HEK293 (cell line): ENCODE data around the gene APLP2.

Experiments used
- CTCF ChIA-PET: fragments of 350-600 bp; formaldehyde crosslinking; extraction: SDS; loops from one replicate; lab custom pipeline; 2021; ENCODE audit warnings: antibody characterized with exemption; lab: Yijun Ruan, JAX
- POLR2A ChIA-PET: fragments of 300-600 bp; formaldehyde crosslinking; extraction: SDS; loops from one replicate; lab custom pipeline; 2020; ENCODE audit warnings: antibody characterized with exemption, inconsistent platforms; lab: Yijun Ruan, JAX
- H3K27ac ChIP-seq: fragments of 200-500 bp; sonication (Bioruptor generic); 2 replicates; pipeline ENCODE4 v1.5.1; 2014; ENCODE audit warnings: low read depth, low read length, control low read depth, inconsistent platforms; ENCODE audit errors: extremely low read depth
- H3K36me3 ChIP-seq, 2 experiments: fragments of 200-500 bp in 1 of 2; sonication (Bioruptor generic) in 1 of 2; 1 replicate in 1 of 2; 2 replicates in 1 of 2; pipeline ENCODE4 v1.5.1; 2014 to 2017; ENCODE audit warnings: inconsistent platforms in 2 of 2, low read length in 2 of 2; ENCODE audit not compliant: control insufficient read depth in 2 of 2, insufficient read depth in 1 of 2
- H3K4me1 ChIP-seq: fragments of 200-500 bp; sonication (Bioruptor generic); 2 replicates; pipeline ENCODE4 v1.5.1; 2014; ENCODE audit warnings: mild to moderate bottlenecking, low read length, inconsistent platforms; ENCODE audit not compliant: control insufficient read depth, insufficient read depth
- H3K4me3 ChIP-seq: 2 replicates; pipeline ENCODE4 v1.5.1; 2011; ENCODE audit warnings: low read depth, mild to moderate bottlenecking, control low read depth, low read length, moderate library complexity
- H3K9me3 ChIP-seq: fragments of 200-500 bp; sonication (Bioruptor generic); 2 replicates; pipeline ENCODE4 v1.5.1; 2014; ENCODE audit warnings: low read depth, low read length, inconsistent platforms; ENCODE audit not compliant: control insufficient read depth, insufficient read depth
- ZBTB44 ChIP-seq: fragments of 450-650 bp; IDR thresholded peaks from 2 replicates; pipeline ENCODE4 v1.5.1; 2018; ENCODE audit warnings: missing biosample characterization, mild to moderate bottlenecking, missing genetic modification characterization
- ZEB2 ChIP-seq: fragments of 450-650 bp; formaldehyde crosslinking; IDR thresholded peaks from 2 replicates; pipeline ENCODE4 v1.5.1; 2016; ENCODE audit warnings: missing biosample characterization, missing genetic modification characterization
- ZNF169 ChIP-seq: fragments of 450-650 bp; formaldehyde crosslinking; IDR thresholded peaks from 2 replicates; pipeline ENCODE4 v1.5.1; 2016; ENCODE audit warnings: missing biosample characterization, missing genetic modification characterization
- ZNF211 ChIP-seq: fragments of 450-650 bp; formaldehyde crosslinking; IDR thresholded peaks from 2 replicates; pipeline ENCODE4 v1.5.1; 2016; ENCODE audit warnings: low read depth, missing biosample characterization, missing genetic modification characterization
- ZNF362 ChIP-seq: fragments of 450-650 bp; formaldehyde crosslinking; IDR thresholded peaks from 2 replicates; pipeline ENCODE4 v1.5.1; 2016; ENCODE audit warnings: missing biosample characterization, missing genetic modification characterization
- ZNF548 ChIP-seq: fragments of 450-650 bp; formaldehyde crosslinking; IDR thresholded peaks from 2 replicates; pipeline ENCODE4 v1.5.1; 2016; ENCODE audit warnings: missing biosample characterization, missing genetic modification characterization
- ZNF560 ChIP-seq: fragments of 450-650 bp; formaldehyde crosslinking; IDR thresholded peaks from 2 replicates; pipeline ENCODE4 v1.5.1; 2017; ENCODE audit warnings: missing biosample characterization, missing genetic modification characterization, borderline replicate concordance
- ZNF660 ChIP-seq: fragments of 450-650 bp; IDR thresholded peaks from 2 replicates; pipeline ENCODE4 v1.5.1; 2018; ENCODE audit warnings: missing biosample characterization, mild to moderate bottlenecking, missing genetic modification characterization
- ZNF747 ChIP-seq: fragments of 450-650 bp; formaldehyde crosslinking; IDR thresholded peaks from 2 replicates; pipeline ENCODE4 v1.5.1; 2016; ENCODE audit warnings: missing biosample characterization, missing genetic modification characterization
- ZNF777 ChIP-seq: fragments of 450-650 bp; formaldehyde crosslinking; IDR thresholded peaks from 2 replicates; pipeline ENCODE4 v1.5.1; 2017; ENCODE audit warnings: missing biosample characterization, missing genetic modification characterization, borderline replicate concordance
- ZNF791 ChIP-seq: fragments of 450-650 bp; formaldehyde crosslinking; IDR thresholded peaks from 2 replicates; pipeline ENCODE4 v1.5.1; 2016; ENCODE audit warnings: missing biosample characterization, missing genetic modification characterization
- ZSCAN16 ChIP-seq: fragments of 450-650 bp; formaldehyde crosslinking; IDR thresholded peaks from 2 replicates; pipeline ENCODE4 v1.5.1; 2016; ENCODE audit warnings: missing biosample characterization, missing genetic modification characterization
- ZSCAN5A ChIP-seq: fragments of 450-650 bp; formaldehyde crosslinking; IDR thresholded peaks from 2 replicates; pipeline ENCODE4 v1.5.1; 2016; ENCODE audit warnings: missing biosample characterization, missing genetic modification characterization
- TF ChIP-seq, protein P1 (sequence below): fragments of 450-650 bp; formaldehyde crosslinking; IDR thresholded peaks from 2 replicates; pipeline ENCODE4 v1.5.1; 2016; ENCODE audit warnings: missing biosample characterization, missing genetic modification characterization, low read depth
- TF ChIP-seq, protein P2 (sequence below): fragments of 450-650 bp; formaldehyde crosslinking; IDR thresholded peaks from 2 replicates; pipeline ENCODE4 v1.5.1; 2016; ENCODE audit warnings: missing biosample characterization, missing genetic modification characterization, borderline replicate concordance

APLP2 gene

DNA sequence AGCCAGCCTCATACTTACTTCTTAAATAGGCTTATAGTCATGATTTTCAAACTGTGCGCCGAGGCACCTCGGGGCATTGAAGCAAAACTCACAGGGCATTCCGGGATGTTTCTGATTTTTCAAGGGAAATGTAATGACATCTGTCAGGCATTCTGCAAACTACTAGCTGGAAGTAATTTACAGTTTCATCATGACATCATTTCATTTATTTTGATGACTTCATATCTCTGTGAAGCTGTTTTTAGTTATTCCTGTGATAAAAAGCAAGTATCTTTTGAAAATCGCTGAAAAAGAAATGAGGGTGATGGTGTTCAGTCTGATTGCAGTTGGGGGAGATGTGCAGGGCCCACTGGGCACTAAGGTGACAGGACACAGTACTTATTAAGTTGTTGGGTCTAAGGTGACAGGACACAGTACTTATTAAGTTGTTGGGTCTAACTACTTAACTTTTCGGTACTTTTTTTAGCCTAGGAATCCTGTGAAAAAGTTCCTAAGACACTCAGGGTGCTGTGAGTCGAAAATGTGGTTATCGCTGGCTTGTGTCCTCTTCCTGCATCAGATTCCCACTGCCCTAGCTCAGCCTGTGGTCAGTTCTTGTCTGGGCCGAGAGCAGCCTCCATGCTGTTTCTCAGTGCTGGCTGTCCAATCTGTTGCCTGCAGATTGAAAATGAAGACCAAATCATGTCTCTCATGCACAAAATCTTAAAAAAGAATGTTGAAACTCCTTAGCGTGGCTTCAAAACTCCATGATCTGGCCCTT lies 42.6 kb downstream of the APLP2 start:
- Histone ChIP-seq H3K9me3 (no peaks in the 10 kb centered on the region), H3K36me3 (peaks cover 0 to 39% of the 10 kb centered on the region in 2 experiments; a peak in 2 of 3 replicates), H3K4me3 (no peak overlapping the region), H3K4me1 (peaks cover 3% of the 10 kb centered on the region; the same call in 1 of the 2 replicates)
- ChIA-PET CTCF (no interaction called here), POLR2A (no interaction called here)
- TF ChIP-seq, protein P1, sequence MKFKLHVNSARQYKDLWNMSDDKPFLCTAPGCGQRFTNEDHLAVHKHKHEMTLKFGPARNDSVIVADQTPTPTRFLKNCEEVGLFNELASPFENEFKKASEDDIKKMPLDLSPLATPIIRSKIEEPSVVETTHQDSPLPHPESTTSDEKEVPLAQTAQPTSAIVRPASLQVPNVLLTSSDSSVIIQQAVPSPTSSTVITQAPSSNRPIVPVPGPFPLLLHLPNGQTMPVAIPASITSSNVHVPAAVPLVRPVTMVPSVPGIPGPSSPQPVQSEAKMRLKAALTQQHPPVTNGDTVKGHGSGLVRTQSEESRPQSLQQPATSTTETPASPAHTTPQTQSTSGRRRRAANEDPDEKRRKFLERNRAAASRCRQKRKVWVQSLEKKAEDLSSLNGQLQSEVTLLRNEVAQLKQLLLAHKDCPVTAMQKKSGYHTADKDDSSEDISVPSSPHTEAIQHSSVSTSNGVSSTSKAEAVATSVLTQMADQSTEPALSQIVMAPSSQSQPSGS (tag by site-specific recombination) = peak; percentile 79
- no peak for TF ChIP-seq ZEB2 (tag by site-specific recombination)
- TF ChIP-seq ZNF777 = no peak
- no peak for TF ChIP-seq ZNF169 (tag by site-specific recombination)
- no peak for TF ChIP-seq ZNF211
- TF ChIP-seq, all 188 proteins: peak for 1
- no peak overlapping the region for H3K27ac ChIP-seq

- H3K4me3 ChIP-seq = no peak overlapping the region
- H3K27ac ChIP-seq = no peak overlapping the region
- no peaks in the 10 kb centered on the region for H3K9me3 ChIP-seq
- peaks cover 0 to 44% of the 10 kb centered on the region in 2 experiments; a peak in 2 of 3 replicates for H3K36me3 ChIP-seq
- CTCF ChIA-PET = interaction anchor here (0.9 to 2.4 kb wide), 2 partner anchors 9 to 16 kb away, joined by 3 to 8 read pairs; no protein-coding TSS in a partner anchor
- H3K4me1 ChIP-seq = peaks cover 3% of the 10 kb centered on the region; the same call in 1 of the 2 replicates
- TF ChIP-seq ZSCAN16 = no peak
- TF ChIP-seq, all 188 proteins: peak for 0
- POLR2A ChIA-PET = interaction anchor here (1.5 kb wide), 1 partner anchor 112 kb away, joined by 8 read pairs; the partner anchor contains the start of gene PRDM10
Measured at GRCh38 chr11:130114281-130114680, 44.6 kb downstream of the APLP2 start.

- ChIA-PET POLR2A (interaction anchor here (1.5 kb wide), 1 partner anchor 112 kb away, joined by 8 read pairs; the partner anchor contains the start of gene PRDM10), CTCF (interaction anchor here (0.7 to 2.4 kb wide), 3 partner anchors 9 to 17 kb away, joined by 3 to 8 read pairs (median 3); no protein-coding TSS in a partner anchor)
- Histone ChIP-seq H3K9me3 (no peaks in the 10 kb centered on the region), H3K4me3 (no peak overlapping the region), H3K4me1 (peaks cover 3% of the 10 kb centered on the region; the same call in 1 of the 2 replicates), H3K27ac (no peak overlapping the region), H3K36me3 (peaks cover 0 to 48% of the 10 kb centered on the region in 2 experiments; a peak in 2 of 3 replicates)
- TF ChIP-seq ZNF169 (tag by site-specific recombination) = no peak
- TF ChIP-seq, protein P2, sequence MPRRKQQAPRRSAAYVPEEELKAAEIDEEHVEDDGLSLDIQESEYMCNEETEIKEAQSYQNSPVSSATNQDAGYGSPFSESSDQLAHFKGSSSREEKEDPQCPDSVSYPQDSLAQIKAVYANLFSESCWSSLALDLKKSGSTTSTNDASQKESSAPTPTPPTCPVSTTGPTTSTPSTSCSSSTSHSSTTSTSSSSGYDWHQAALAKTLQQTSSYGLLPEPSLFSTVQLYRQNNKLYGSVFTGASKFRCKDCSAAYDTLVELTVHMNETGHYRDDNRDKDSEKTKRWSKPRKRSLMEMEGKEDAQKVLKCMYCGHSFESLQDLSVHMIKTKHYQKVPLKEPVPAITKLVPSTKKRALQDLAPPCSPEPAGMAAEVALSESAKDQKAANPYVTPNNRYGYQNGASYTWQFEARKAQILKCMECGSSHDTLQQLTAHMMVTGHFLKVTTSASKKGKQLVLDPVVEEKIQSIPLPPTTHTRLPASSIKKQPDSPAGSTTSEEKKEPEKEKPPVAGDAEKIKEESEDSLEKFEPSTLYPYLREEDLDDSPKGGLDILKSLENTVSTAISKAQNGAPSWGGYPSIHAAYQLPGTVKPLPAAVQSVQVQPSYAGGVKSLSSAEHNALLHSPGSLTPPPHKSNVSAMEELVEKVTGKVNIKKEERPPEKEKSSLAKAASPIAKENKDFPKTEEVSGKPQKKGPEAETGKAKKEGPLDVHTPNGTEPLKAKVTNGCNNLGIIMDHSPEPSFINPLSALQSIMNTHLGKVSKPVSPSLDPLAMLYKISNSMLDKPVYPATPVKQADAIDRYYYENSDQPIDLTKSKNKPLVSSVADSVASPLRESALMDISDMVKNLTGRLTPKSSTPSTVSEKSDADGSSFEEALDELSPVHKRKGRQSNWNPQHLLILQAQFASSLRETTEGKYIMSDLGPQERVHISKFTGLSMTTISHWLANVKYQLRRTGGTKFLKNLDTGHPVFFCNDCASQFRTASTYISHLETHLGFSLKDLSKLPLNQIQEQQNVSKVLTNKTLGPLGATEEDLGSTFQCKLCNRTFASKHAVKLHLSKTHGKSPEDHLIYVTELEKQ (tag by site-specific recombination) = no peak
Measured at GRCh38 chr11:130114726-130115125, 45.0 kb downstream of the APLP2 start.

DNA sequence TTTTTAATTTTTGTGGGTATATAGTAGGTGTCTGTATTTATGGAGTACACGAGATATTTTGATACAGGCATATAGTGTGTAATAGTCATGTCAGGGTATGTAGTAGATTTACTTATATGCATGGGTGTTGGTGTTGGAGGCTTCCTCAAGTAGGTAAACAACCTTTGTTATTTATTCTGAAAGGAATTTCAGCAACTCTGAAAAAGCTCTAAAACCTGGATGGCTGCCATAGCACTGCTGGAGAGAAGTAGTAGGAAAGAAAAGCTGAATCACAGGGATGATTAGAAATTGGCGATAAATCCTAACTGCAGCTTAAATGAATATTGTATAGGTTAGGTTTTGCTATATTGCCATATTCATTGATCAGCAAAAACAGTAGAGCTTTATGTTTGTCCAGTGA lies 45.5 kb downstream of the APLP2 start:
- Histone ChIP-seq H3K27ac (no peak overlapping the region), H3K9me3 (no peaks in the 10 kb centered on the region), H3K4me1 (peaks cover 3% of the 10 kb centered on the region; the same call in 1 of the 2 replicates), H3K36me3 (peaks cover 0 to 50% of the 10 kb centered on the region in 2 experiments; a peak in 2 of 3 replicates), H3K4me3 (no peak overlapping the region)
- ChIA-PET POLR2A (no interaction called here), CTCF (interaction anchor here (0.5 to 2.4 kb wide), 6 partner anchors 8 to 192 kb away, joined by 3 to 8 read pairs (median 4); no protein-coding TSS in a partner anchor)
- TF ChIP-seq ZNF791 = no peak
- no peak for TF ChIP-seq ZNF660 (tag by site-specific recombination)
- no peak for TF ChIP-seq ZNF548
- TF ChIP-seq ZNF211 = no peak
- TF ChIP-seq ZBTB44 = no peak
- no peak for TF ChIP-seq ZNF560 (tag by site-specific recombination)
- TF ChIP-seq ZNF747 (tag by site-specific recombination) = no peak
- TF ChIP-seq ZNF362 (tag by site-specific recombination) = no peak
- no peak for TF ChIP-seq ZSCAN5A (tag by site-specific recombination)
- no peak for TF ChIP-seq ZSCAN16
